Upper lobe of right lung (tissue), 1 donor: ENCODE measurements around the gene SPRY4. TPM values are rescaled to one million over a fixed set of nuclear protein-coding genes. Genes with fewer than 3 reads are reported as not detected.
A peak's percentile ranks its signal among the peaks of the same experiment; 100 is the strongest.
"Not testable (repeated sequence)": the region's sequence is repeated elsewhere in the genome, so short reads cannot be mapped to it uniquely, and the experiment has no call there.

Experiments
- ATAC-seq: fragments of 200-7000 bp; cut with Tn5 transposase; one replicate; pipeline ENCODE4 v1.9.1; 2020; ENCODE audit warnings: mild to moderate bottlenecking, moderate library complexity
- DNase-seq: peaks from one replicate; pipeline ENCODE4 v3.0.0-alpha.2; 2020
- H3K27ac ChIP-seq: fragments of 200-600 bp; one replicate; pipeline ENCODE4 v1.8.0; 2022
- H3K27me3 ChIP-seq: fragments of 200-600 bp; one replicate; pipeline ENCODE4 v1.8.0; 2022; ENCODE audit warnings: mild to moderate bottlenecking
- H3K36me3 ChIP-seq: fragments of 200-600 bp; one replicate; pipeline ENCODE4 v1.8.0; 2022
- H3K4me1 ChIP-seq: fragments of 200-600 bp; one replicate; pipeline ENCODE4 v1.8.0; 2022
- H3K4me3 ChIP-seq: fragments of 200-600 bp; one replicate; pipeline ENCODE4 v1.8.0; 2022; ENCODE audit warnings: mild to moderate bottlenecking
- H3K9me3 ChIP-seq: fragments of 200-600 bp; one replicate; pipeline ENCODE4 v1.8.0; 2022
- CTCF ChIP-seq: fragments of 200-600 bp; IDR thresholded peaks from one replicate; pipeline ENCODE4 v1.8.0; 2022; ENCODE audit warnings: antibody characterized with exemption
- intact Hi-C: fragments of 100-400 bp; cut with DNase I; formaldehyde crosslinking; loops from one replicate; pipeline ENCODE4 v1.11.0; 2022
- total RNA-seq: library from RNA; stranded (reverse); fragmentation: NEBNext Ultra II Directional; extraction: Animal tissue kit (Norgen Biotek cat#: 25700); gene quantifications from one replicate; pipeline ENCODE4 v1.2.1, GENCODE V29; 2021
- donor health status: DM: no; HTN: yes; CAD: no; lungs with severe emphysema.

SPRY4 gene
- total RNA-seq, 1 donor from 2014 or later, result 89.8 TPM

- Histone ChIP-seq H3K27me3 (no peaks in the 10 kb centered on the region), H3K4me1 (no peaks in the 10 kb centered on the region), H3K4me3 (no peak overlapping the region), H3K9me3 (no peaks in the 10 kb centered on the region), H3K36me3 (no peaks in the 10 kb centered on the region), H3K27ac (no peak overlapping the region)
- TF ChIP-seq CTCF, result no peak
- intact Hi-C loops, result no loop called here
- DNase-seq (no peak), ATAC-seq (no peak)
These were observed 9.7 kb upstream of the SPRY4 start for GRCh38 chr5:142334538-142334937.

GRCh38 chr5:142333749-142334148 lies 8.9 kb upstream of the SPRY4 start:
- H3K27me3 ChIP-seq, intact Hi-C loops, H3K36me3 ChIP-seq, DNase-seq, H3K4me1 ChIP-seq, H3K4me3 ChIP-seq, H3K27ac ChIP-seq, ATAC-seq, H3K9me3 ChIP-seq: not testable (repeated sequence)

- Histone ChIP-seq H3K9me3 (no peaks in the 10 kb centered on the region), H3K4me1 (peaks cover 25% of the 10 kb centered on the region), H3K27me3 (no peaks in the 10 kb centered on the region), H3K36me3 (no peaks in the 10 kb centered on the region), H3K4me3 (no peak overlapping the region), H3K27ac (no peak overlapping the region)
- TF ChIP-seq CTCF, result no peak
- intact Hi-C loops, result no loop called here
- ATAC-seq (no peak), DNase-seq (no peak)
These were observed 5.6 kb upstream of the SPRY4 start for GRCh38 chr5:142330444-142330843.

- intact Hi-C loops, result no loop called here
- no peaks in the 10 kb centered on the region for H3K27me3 ChIP-seq
- H3K27ac ChIP-seq, result no peak overlapping the region
- no peak for ATAC-seq
- no peak for TF ChIP-seq CTCF
- peaks cover 27% of the 10 kb centered on the region for H3K4me1 ChIP-seq
- no peak for DNase-seq
- no peak overlapping the region for H3K4me3 ChIP-seq
- H3K36me3 ChIP-seq, result no peaks in the 10 kb centered on the region
- no peaks in the 10 kb centered on the region for H3K9me3 ChIP-seq
These were observed 5.2 kb upstream of the SPRY4 start for GRCh38 chr5:142330026-142330425.

GRCh38 chr5:142327111-142327842 lies 2.5 kb upstream of the SPRY4 start:
- H3K36me3 ChIP-seq, result no peaks in the 10 kb centered on the region
- no peak for DNase-seq
- H3K9me3 ChIP-seq, result no peaks in the 10 kb centered on the region
- H3K27ac ChIP-seq, result peak overlapping the region; percentile 95
- peaks cover 8% of the 10 kb centered on the region for H3K27me3 ChIP-seq
- intact Hi-C loops, result no loop called here
- H3K4me3 ChIP-seq, result no peak overlapping the region
- no peak for ATAC-seq
- peaks cover 27% of the 10 kb centered on the region for H3K4me1 ChIP-seq
- TF ChIP-seq CTCF, result no peak

- Histone ChIP-seq H3K36me3 (no peaks in the 10 kb centered on the region), H3K27me3 (peaks cover 8% of the 10 kb centered on the region), H3K4me3 (peak overlapping the region; percentile 63), H3K4me1 (peaks cover 34% of the 10 kb centered on the region), H3K9me3 (no peaks in the 10 kb centered on the region), H3K27ac (peak overlapping the region; percentile 95)
- DNase-seq (no peak), ATAC-seq (no peak)
- intact Hi-C loops, result no loop called here
- TF ChIP-seq CTCF, result no peak
These were observed 1.7 kb upstream of the SPRY4 start for GRCh38 chr5:142326480-142326938.
